GM19438 (cell line): ENCODE results near the gene COX20.
"Not testable (repeated sequence)": the region's sequence is repeated elsewhere in the genome, so short reads cannot be mapped to it uniquely, and the experiment has no call there.

ENCODE experiments used
- ATAC-seq: cut with Tn5 transposase; IDR thresholded peaks from one replicate; pipeline ENCODE4 v1.9.1; 2021; ENCODE audit warnings: low read depth; ENCODE audit not compliant: unreplicated experiment

Gene COX20

DNA sequence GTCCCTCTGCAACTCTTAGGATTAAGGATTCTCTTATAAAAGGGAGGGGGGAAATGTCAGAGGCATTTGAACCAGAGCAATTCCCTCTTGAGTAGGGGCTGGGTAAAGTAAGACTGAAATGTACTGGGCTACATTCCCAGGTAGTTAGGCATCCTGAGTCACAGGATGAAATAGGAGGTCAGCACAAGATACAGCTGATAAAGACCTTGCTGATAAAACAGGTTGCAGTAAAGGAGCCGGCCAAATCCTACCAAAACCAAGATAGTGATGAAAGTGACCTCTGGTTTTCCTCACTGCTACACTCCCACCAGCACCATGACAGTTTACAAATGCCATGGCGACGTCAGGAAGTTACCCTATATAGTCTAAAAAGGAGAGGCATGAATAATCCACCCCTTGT is 14.3 kb upstream of the COX20 start:
- no peak for ATAC-seq

DNA sequence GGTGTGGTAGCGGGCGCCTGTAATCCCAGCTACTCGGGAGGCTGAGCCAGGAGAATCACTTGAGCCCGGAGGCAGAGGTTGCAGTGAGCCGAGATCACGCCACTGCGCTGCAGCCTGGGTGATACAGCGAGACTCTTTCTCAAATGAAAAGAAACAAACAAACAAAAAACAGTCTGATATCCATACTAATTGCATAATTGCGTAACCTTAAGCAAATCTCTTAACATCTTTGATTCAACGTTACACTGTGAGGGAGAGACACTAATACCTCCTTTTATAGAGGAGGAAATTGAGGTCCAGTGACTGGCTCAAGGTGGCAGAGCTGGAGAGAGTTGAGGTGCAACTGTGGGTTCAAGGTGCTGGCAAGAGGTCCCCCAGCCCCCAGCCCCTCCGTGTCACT is 12.6 kb upstream of the COX20 start:
- ATAC-seq: no peak

DNA sequence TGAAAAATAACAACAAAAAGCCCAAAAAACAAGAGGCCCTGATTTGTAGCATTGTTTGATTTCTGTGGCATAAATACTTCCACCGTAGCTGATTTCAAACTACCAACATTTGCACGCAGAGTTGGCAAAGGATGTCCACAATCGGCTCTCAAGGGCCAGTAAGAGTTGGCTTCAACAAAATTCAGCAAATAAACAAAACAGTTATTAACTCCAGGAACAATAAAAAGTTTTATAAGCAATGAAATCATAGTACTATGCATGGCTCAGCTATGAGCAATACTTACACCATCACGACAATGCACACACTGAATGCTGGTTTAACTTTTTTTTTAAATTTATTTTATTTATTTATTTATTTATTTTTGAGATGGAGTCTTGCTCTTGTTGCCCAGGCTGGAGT is 8.7 kb upstream of the COX20 start:
- no peak for ATAC-seq

DNA sequence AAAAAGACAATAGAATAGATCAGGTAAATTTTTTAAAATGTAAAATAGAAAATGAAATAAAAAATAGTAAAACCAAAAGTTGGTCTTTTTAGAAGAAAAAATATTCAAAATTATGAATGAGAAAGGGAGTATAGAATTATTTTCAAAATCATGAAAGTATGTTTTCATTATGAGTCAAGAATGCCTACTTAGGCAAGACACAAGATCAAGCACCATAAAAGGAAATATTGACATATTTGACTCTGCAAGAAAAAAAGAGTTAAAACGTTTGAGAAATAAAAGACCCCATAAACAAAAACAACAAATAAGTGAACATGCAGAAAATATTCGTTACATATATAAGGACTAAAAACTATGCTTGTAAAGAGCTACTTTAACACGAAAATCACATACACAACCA is 4.8 kb upstream of the COX20 start:
- no peak for ATAC-seq

DNA sequence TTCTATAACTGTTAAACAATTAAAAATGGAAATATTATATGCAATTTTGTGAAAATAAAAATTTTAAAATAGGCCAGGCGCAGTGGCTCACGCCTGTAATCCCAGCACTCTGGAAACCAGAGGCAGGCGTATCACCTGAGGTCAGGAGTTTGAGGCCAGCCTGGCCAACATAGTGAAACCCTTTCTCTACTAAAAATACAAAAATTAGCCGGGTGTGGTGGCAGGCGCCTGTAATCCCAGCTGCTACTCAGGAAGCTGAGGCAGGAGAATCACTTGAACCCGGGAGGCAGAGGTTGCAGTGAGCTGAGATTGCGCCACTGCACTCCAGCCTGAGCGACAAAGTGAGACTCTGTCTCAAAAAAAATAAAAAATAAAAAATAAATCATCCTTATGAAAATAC is 2.2 kb upstream of the COX20 start:
- not testable (repeated sequence) for ATAC-seq

DNA sequence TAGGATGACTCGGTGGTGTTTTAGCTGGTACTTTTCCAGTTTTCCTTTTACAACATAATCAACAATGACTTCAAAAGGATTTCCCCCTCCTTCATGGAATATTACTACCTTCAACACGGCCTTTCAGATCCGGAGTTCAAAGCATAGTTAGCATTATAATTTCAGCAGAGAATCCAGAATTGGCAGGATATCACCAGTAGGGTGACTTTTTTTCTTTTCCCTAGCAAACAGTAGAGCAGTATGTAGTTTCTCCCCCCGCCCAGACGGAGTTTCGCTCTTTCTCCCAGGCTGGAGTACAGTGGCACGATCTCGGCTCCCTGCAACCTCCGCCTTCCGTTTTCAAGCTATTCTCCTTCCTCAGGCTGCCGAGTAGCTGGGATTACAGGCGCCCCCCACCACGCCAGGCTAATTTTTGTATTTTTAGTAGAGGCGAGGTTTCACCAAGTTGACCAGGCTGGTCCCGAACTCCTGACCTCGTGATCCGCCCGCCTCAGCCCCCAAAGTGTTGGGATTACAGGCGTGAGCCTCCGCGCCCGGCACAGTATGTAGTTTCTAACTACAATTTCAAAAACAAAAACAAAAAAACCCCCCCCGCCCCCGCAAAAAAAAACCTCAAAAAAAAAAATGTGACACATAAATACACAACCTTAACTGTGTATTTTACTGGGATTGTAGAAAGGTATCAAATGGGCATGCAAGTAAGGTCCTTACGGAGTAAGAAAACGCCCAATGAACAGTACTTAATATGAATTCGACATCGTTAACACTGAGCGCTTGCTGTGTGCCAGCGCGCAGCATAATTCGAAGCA is 1.5 kb upstream of the COX20 start:
- peak; percentile 15 for ATAC-seq

DNA sequence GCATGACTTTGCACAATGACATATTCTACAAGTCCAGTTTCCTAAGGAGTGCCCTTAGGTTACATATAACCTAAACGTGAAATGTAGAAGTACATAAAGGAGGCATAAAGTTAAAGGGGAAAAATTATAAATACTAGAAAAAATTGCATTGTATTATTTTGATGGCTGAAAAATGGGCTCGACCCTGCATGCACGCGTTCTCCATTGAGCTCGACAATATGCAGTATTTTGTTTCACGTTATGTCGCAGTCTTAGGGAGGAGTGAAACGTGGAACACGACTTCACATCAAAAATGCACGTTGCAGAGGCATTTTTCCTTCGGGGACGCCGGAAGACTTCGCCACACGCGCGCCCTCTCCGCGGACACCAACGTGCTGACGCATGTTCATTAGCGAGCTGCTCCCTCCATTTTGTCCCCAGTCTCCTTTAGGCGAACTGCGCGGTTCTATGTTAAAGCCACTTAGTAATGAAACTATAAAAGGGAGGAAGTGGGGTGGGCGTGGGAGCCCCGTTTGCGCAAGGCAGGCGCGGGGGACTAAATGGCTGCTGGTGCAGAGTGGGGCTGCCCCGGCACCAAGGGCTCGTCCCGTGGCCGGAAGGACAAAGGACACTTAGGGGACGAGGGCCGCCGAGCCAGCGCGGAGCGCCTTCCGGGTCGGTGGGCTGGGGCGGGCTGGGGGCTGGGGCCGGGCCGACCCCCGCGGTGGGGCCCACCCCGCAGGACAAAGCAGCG is 749 bp upstream of the COX20 start:
- peak; percentile 64 for ATAC-seq

DNA sequence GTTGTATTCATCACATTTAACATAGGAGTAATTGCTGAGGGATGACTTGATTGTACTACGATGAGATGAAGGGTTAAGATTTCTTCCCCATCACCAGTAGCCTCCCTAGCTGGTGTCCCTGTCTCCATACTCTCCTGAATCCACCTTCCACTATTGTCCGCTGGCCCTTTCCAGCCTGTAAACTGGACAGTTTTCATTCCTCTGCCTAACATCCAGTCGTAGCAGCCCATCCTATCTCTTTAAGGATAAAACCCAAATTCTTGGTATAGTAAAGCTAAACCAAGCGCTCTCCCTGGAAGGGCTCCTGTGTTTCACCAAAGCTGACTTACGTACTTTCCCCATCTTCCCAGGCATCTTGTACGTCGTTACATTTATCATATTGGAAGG is 670 bp downstream of the COX20 start:
- ATAC-seq: no peak

DNA sequence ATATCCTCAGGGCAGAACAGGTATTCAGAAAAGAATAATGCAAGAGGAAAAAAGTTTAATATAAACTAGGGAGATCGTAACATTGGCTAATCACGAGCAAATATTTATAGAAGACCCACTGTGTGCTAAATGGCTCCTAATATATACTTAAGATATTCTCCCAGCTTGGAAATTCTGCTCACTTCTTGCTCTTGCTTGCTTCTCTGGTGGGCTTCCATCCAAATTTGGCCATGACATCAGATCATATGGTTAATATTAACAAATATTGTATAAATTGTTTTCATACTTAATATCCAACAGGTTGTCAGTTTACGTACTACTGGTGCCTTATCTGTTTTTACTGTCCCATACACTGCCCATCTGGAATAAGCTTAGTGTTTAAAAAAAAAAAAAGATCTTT is 1.1 kb downstream of the COX20 start:
- ATAC-seq: no peak

DNA sequence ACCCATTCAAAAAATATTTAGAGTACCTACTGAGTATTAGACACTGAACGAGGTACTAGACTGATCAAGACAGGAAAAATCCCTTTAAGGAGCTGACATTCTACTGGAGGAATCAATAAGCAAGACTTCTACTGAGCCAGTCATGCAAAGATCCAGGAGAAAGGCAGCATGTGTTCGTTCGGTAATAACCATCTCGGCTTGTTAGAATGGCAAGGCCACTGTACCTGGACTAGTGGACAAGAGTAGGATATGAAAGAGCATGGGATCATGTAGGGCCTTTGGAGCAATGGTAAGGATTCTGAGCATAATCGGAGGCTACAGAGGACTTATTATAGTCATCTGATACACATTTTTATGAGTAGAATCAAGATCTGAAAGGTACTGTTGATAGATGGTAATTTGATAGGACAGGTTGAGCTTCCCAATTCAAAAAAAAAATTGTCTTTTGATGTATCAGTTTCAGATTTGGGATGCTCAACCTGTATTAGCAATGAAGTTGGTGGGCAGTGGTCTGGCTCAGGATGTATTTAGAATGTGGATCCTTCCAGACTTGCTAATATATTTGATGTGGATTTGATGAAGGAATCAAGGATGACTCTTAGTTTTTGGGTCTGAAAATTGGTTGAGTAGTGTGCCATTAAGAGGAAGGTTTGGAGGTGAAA is 2.3 kb downstream of the COX20 start:
- no peak for ATAC-seq

DNA sequence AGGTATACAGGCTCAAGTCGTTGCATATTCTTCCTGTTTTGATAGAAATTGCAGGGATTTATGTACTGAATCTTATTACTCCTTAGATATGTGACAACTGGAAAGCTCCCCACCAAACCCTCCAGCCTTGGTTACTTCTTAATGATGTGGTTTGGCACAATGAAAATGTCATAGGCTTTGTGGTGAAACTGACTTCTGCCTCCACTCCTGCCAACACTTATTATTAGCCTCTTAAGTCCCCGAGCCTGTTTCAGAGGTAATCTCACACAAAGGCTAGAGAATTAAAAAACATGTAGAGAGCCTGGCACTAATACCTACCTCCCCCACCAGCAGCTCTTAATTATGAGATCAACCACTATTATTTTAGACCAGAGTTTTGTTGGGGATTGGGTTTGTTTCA is 4.2 kb downstream of the COX20 start:
- ATAC-seq: no peak

DNA sequence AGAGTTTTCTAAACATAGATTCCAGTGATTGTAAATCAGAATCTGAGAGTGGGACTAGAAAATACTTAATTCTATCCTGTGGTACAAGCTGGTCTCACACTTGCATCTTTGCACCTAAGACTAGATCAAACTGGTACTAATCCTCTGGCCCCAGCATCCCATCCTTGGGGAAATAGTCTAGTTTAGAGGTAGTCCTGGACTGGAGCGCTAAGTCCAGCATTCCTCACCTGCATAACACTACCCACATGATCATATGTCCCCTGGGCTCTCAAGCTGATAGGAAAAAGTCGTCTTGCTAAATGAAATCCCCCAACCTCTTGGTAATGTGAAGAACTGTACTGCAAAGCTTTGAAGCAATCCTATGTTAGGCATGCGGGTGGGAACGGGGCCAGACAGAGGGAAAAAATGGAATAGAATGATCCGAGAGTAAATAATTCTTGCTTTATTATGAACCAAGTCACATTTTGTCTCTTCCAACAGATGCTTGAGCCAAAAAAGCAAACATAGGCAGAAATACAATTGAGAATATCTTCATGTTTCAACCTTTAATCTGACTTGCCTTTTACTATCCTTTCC is 4.8 kb downstream of the COX20 start:
- ATAC-seq: no peak

DNA sequence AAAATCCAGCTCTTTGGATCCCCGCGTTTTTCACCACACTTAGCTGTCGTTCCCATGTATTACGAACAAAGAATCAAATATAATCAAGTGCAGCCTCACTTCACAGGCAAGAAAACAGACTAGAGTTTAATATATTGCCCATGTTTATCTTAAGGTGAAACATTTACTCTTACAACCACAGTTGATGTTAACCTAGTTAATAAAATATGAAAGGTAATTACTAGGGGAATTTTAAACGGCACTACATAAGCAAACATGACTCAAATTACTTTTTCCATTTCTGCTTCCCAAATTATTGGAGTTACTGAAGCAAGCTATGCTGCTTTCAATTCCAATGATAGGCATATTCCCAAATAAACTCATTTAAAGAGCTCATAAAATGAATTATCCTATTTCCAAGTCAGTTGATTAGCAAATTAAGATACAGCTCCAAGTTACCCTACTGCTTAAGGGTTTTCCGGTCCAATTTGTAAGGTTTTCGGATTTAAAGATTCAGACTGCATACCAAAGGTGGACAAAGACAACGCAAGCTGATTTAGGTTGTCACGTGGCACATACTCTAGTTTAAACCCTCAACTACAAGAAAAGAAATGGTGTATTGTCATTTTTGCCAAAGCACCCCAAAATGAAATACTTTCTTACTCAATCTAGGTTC is 5.9 kb downstream of the COX20 start:
- ATAC-seq: no peak

DNA sequence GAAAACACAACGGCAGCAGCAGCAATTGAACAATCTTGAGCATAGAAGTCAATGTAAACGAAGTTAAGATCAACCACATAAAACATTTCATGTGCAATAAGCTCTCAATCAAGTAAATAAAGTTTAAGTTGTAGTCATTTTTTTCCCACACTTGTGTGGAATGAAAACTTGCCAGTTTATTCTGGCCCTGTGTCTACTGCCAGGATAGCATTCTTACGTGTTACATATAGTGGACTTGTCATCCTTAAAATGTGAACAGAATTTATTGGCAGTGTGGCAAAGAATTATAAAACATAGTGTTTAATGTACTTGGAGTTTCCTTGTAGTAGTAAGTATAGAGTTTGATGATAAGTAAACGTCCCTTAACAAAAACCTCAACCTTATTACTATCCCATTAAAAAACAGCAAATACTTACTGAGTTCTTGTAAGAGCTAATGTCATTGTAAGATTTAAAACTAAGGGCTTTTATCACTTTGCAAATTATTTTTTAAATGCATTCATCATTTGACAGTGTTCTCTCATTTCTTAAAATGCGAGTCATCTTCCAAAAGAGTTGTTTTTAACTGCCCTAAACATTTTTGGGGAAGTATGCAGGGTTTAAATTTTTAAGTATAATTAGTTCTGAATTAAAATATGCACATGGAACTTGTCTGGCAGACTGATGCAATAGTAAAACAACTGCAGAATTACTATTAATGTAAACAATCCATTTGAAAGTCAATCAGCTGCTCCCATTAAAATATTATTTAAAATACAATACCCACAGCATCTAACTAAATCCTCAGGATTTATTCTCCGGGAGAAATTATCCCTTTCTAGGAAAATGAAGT is 7.9 kb downstream of the COX20 start:
- no peak for ATAC-seq

DNA sequence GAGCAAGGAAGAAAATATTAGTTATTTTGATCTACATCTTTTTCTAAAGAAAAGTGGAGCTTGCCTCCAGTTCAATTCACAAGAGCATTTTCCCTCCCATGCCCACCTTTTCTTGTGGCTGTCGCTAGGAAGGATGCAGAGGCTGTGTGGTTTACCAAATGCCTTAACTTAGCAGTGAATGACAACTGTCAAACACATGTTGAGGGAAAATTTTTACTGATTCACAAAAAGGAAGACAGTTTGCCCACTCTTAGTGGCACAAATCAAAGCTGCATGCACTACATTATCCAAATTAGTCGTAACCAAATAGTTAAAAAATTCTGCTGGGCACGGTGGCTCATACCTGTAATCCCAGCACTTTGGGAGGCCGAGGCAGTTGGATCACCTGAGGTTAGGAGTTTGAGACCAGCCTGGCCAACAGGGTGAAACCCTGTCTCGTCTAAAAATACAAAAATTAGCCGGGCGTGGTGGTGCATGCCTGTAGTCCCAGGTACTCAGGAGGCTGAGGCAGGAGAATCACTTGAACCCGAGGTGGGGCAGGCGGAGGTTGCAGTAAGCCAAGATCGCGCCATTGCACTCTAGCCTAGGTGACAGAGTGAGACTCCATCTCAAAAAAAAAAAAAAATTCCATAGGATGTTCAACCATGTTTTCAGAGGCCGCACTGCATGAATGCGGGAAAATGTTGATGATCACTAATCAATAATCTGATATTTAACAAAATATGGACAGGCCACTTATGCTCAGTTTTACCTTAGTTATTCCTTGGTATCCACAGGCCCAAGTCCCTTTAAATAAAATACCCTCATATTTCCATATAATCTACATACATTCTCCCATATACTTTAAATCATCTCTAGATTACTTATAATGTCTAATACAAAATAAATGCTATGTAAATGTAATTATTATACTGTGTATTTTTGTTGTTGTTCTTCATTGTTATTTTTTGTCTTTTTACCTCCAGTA is 9.0 kb downstream of the COX20 start:
- ATAC-seq: no peak

DNA sequence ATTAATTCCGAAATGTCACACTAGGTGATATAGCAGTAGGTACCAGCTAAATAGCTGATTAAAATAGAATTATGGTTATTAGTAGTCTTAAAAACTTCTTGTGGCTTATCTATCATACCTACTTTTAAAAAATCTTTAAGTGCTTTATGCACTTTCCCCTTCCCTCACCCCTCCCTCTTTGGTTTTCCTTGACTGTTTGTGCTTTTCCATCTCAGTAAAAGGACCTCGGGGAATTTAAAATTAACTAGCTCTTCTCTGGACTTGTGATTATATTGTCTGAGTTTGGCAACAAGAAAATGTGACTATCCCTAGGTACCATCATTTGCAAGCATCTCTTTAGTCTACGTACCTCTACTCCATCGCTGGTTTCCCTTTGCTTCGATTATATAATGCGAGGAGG is 11.2 kb downstream of the COX20 start:
- ATAC-seq: no peak

DNA sequence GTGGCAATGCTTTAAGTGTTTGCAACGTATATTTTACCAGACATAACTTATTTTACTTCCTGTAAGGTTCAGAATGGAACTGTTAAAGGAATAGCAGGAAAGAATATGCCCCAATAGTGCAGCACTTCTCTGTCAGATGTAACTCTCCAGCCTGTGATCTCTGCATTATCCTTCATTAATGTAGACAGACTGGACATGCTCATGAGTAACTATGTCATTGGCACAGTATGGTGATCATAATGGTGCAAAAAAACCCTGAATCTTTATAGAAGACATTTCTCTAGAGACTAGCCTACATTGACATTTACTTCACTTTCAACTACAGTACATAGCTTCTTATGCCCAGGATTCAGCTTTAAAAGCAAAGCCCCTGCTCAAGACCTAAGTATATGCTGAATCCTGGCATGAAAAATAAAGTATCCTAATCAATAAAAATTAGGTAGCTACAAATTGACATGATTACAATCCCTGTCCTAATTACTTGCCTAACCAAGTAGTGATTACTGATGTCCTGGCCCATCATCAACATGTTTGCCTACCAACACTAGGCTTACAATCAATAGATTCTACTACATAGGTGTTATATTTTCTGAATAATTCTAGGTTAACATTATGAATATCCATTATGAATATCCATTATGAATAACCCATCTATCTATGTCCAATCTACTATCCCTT is 13.9 kb downstream of the COX20 start:
- no peak for ATAC-seq

DNA sequence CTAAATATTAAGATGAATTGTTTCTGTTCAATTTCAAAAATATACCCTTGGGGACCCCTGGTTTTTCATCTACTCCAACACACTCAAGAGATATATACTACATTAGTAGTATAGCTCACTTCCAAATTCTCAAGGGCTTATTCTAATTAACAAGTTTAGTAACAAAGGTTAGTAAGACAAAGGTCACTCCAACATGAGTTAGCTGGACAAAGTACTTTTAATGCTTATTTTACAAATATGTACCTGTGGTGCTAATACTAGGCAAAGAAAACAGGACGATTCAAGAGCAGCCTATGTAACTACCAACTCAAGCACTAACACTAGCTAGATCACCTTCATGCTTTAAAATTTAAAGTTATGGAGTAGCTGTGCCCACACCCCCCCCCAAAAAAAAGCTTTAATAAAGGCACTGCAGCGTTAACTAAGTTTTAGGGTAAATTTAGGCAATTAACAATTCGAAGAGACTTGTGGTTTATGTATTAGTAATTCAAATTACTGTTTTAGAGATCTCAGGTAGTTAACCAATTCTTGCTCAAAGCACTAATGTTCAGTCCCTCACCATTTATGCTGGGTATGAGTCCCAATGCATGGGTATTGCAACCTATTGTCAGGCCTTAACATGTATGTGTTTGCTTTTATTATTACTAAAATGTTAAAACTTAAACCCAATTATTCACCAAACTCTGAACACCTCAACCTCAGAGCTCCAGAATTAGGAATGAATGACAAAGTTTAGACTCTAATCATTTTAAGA is 14.8 kb downstream of the COX20 start:
- ATAC-seq: no peak
